ENCODE data around the gene RNF215.

The RNF215 gene

GRCh38 chr22:30332994-30333706, 54.1 kb downstream of the RNF215 start:
- no peak for DNase-seq (ENCODE audit: low read depth in 3 of 3)

DNA sequence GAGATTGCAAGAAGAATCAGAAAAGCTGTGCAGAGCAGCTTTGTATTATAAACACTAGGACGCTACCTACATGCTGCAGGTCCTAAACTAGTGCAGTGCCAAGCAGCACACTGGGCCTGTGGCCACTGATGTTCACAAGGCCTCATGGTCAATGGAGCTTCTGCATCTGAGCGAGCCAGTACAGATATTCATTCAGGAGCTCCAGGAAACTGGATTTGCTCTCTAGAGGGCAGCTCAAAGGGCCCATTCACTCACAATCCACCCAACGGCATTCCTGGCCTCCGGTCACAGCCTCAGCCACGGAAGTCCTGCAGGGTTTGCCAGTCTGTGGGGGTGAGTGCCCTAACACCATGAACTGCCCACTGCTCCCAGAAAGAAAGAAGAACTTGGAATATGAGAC, 54.7 kb downstream of the RNF215 start:
- DNase-seq (ENCODE audit: low read depth in 3 of 3): no peak

Data from stimulated activated CD4-positive, alpha-beta T cell treated with anti-CD3 and anti-CD28 coated beads, TNF-alpha, amount 100 ng/mL, for 24 hours (primary cell).